ENCODE results near the gene DCHS1.

The DCHS1 gene

GRCh38 chr11:6635082-6635932 lies 20.3 kb downstream of the DCHS1 start:
- in situ Hi-C loops (cut with MboI; ENCODE audit: low sequenced_read_pairs, unreplicated experiment) = no loop called here
- no peak for TF ChIP-seq CTCF (IDR thresholded peaks at IDR 0.05; ENCODE audit: borderline replicate concordance, control extremely low read depth, extremely low read depth, insufficient read depth, missing control alignments)
- no peak for DNase-seq (ENCODE audit: low spot score)

- no peak for DNase-seq (ENCODE audit: low spot score)
- no peak for TF ChIP-seq CTCF (IDR thresholded peaks at IDR 0.05; ENCODE audit: borderline replicate concordance, control extremely low read depth, extremely low read depth, insufficient read depth, missing control alignments)
- in situ Hi-C loops (cut with MboI; ENCODE audit: low sequenced_read_pairs, unreplicated experiment) = no loop called here
These were observed 21.1 kb downstream of the DCHS1 start for GRCh38 chr11:6634534-6634933.

- DNase-seq (ENCODE audit: low spot score) = no peak
- no peak for TF ChIP-seq CTCF (IDR thresholded peaks at IDR 0.05; ENCODE audit: borderline replicate concordance, control extremely low read depth, extremely low read depth, insufficient read depth, missing control alignments)
- in situ Hi-C loops (cut with MboI; ENCODE audit: low sequenced_read_pairs, unreplicated experiment) = no loop called here
These were observed 21.9 kb downstream of the DCHS1 start for GRCh38 chr11:6633422-6634408.

GRCh38 chr11:6632116-6633073 lies 23.2 kb downstream of the DCHS1 start:
- in situ Hi-C loops (cut with MboI; ENCODE audit: low sequenced_read_pairs, unreplicated experiment) = no loop called here
- DNase-seq (ENCODE audit: low spot score) = no peak
- no peak for TF ChIP-seq CTCF (IDR thresholded peaks at IDR 0.05; ENCODE audit: borderline replicate concordance, control extremely low read depth, extremely low read depth, insufficient read depth, missing control alignments)

GRCh38 chr11:6631361-6631890 lies 24.2 kb downstream of the DCHS1 start:
- TF ChIP-seq CTCF (IDR thresholded peaks at IDR 0.05; ENCODE audit: borderline replicate concordance, control extremely low read depth, extremely low read depth, insufficient read depth, missing control alignments) = no peak
- in situ Hi-C loops (cut with MboI; ENCODE audit: low sequenced_read_pairs, unreplicated experiment) = no loop called here
- no peak for DNase-seq (ENCODE audit: low spot score)
